Measurements from ENCODE around the gene FGF18. TPM values are rescaled to one million over a fixed set of nuclear protein-coding genes. Genes with fewer than 3 reads are reported as not detected.

The FGF18 gene
- total RNA-seq, 3 donors from 2014 or later: 0.37 to 1.3 (median 1.0) TPM

GRCh38 chr5:171476701-171477100, 57.3 kb downstream of the FGF18 start:
- H3K4me1 Mint-ChIP-seq (ENCODE audit: low read depth): peaks cover 3% of the 10 kb centered on the region
- no peaks in the 10 kb centered on the region for H3K9me3 Mint-ChIP-seq
- peaks cover 3% of the 10 kb centered on the region for H3K27me3 Mint-ChIP-seq (ENCODE audit: low read depth)
- no peaks in the 10 kb centered on the region for H3K36me3 Mint-ChIP-seq (ENCODE audit: insufficient read depth)
- ATAC-seq: no peak
- DNase-seq: no peak
- no peak overlapping the region for H3K4me3 Mint-ChIP-seq

- Mint-ChIP-seq H3K4me1 (ENCODE audit: low read depth) (peaks cover 3% of the 10 kb centered on the region), H3K4me3 (no peak overlapping the region), H3K27me3 (ENCODE audit: low read depth) (peaks cover 3% of the 10 kb centered on the region), H3K9me3 (no peaks in the 10 kb centered on the region), H3K36me3 (ENCODE audit: insufficient read depth) (no peaks in the 10 kb centered on the region)
- DNase-seq (no peak), ATAC-seq (no peak)
Measured at GRCh38 chr5:171477101-171477500, 57.7 kb downstream of the FGF18 start.

GRCh38 chr5:171477666-171478065, 58.2 kb downstream of the FGF18 start:
- DNase-seq (no peak), ATAC-seq (no peak)
- no peak overlapping the region for H3K4me3 Mint-ChIP-seq
- H3K27me3 Mint-ChIP-seq (ENCODE audit: low read depth): peaks cover 3% of the 10 kb centered on the region
- no peaks in the 10 kb centered on the region for H3K9me3 Mint-ChIP-seq
- no peaks in the 10 kb centered on the region for H3K36me3 Mint-ChIP-seq (ENCODE audit: insufficient read depth)
- H3K4me1 Mint-ChIP-seq (ENCODE audit: low read depth): peaks cover 3% of the 10 kb centered on the region

GRCh38 chr5:171478946-171479775, 59.7 kb downstream of the FGF18 start:
- H3K27me3 Mint-ChIP-seq (ENCODE audit: low read depth): peaks cover 4% of the 10 kb centered on the region
- no peaks in the 10 kb centered on the region for H3K9me3 Mint-ChIP-seq
- H3K36me3 Mint-ChIP-seq (ENCODE audit: insufficient read depth): no peaks in the 10 kb centered on the region
- DNase-seq: no peak
- H3K4me1 Mint-ChIP-seq (ENCODE audit: low read depth): peaks cover 3% of the 10 kb centered on the region
- no peak for ATAC-seq
- H3K4me3 Mint-ChIP-seq: no peak overlapping the region

GRCh38 chr5:171479776-171480125, 60.3 kb downstream of the FGF18 start:
- no peak overlapping the region for H3K4me3 Mint-ChIP-seq
- no peak for ATAC-seq
- no peaks in the 10 kb centered on the region for H3K9me3 Mint-ChIP-seq
- peaks cover 6% of the 10 kb centered on the region for H3K27me3 Mint-ChIP-seq (ENCODE audit: low read depth)
- no peaks in the 10 kb centered on the region for H3K36me3 Mint-ChIP-seq (ENCODE audit: insufficient read depth)
- DNase-seq: no peak
- peaks cover 3% of the 10 kb centered on the region for H3K4me1 Mint-ChIP-seq (ENCODE audit: low read depth)

- peaks cover 6% of the 10 kb centered on the region for H3K27me3 Mint-ChIP-seq (ENCODE audit: low read depth)
- no peak overlapping the region for H3K4me3 Mint-ChIP-seq
- peaks cover 3% of the 10 kb centered on the region for H3K4me1 Mint-ChIP-seq (ENCODE audit: low read depth)
Measured at GRCh38 chr5:171480239-171480638, 60.8 kb downstream of the FGF18 start.

GRCh38 chr5:171481571-171482433, 62.4 kb downstream of the FGF18 start:
- no peak overlapping the region for H3K4me3 Mint-ChIP-seq
- peaks cover 3% of the 10 kb centered on the region for H3K4me1 Mint-ChIP-seq (ENCODE audit: low read depth)
- peaks cover 6% of the 10 kb centered on the region for H3K27me3 Mint-ChIP-seq (ENCODE audit: low read depth)
- H3K9me3 Mint-ChIP-seq: no peaks in the 10 kb centered on the region
- DNase-seq (no peak), ATAC-seq (no peak)
- no peaks in the 10 kb centered on the region for H3K36me3 Mint-ChIP-seq (ENCODE audit: insufficient read depth)

More at GRCh38 chr5:171480239-171480638, 60.8 kb downstream of the FGF18 start:
- no peak for DNase-seq
- H3K36me3 Mint-ChIP-seq (ENCODE audit: insufficient read depth): no peaks in the 10 kb centered on the region
- ATAC-seq: no peak
- H3K9me3 Mint-ChIP-seq: no peaks in the 10 kb centered on the region

GRCh38 chr5:171482434-171482730, 62.9 kb downstream of the FGF18 start:
- no peaks in the 10 kb centered on the region for H3K36me3 Mint-ChIP-seq (ENCODE audit: insufficient read depth)
- H3K27me3 Mint-ChIP-seq (ENCODE audit: low read depth): peaks cover 6% of the 10 kb centered on the region
- no peak overlapping the region for H3K4me3 Mint-ChIP-seq
- DNase-seq: no peak
- H3K9me3 Mint-ChIP-seq: no peaks in the 10 kb centered on the region
- ATAC-seq: no peak
- H3K4me1 Mint-ChIP-seq (ENCODE audit: low read depth): peaks cover 3% of the 10 kb centered on the region

GRCh38 chr5:171483551-171484135, 64.2 kb downstream of the FGF18 start:
- no peaks in the 10 kb centered on the region for H3K36me3 Mint-ChIP-seq (ENCODE audit: insufficient read depth)
- H3K4me3 Mint-ChIP-seq: no peak overlapping the region
- no peaks in the 10 kb centered on the region for H3K9me3 Mint-ChIP-seq

GRCh38 chr5:171484460-171484899, 65.0 kb downstream of the FGF18 start:
- ATAC-seq (peak; percentile 52 to 62), DNase-seq (peak; percentile 53)
- Mint-ChIP-seq H3K4me1 (ENCODE audit: low read depth) (peaks cover 3% of the 10 kb centered on the region), H3K36me3 (ENCODE audit: insufficient read depth) (no peaks in the 10 kb centered on the region), H3K27me3 (ENCODE audit: low read depth) (peaks cover 6% of the 10 kb centered on the region), H3K9me3 (no peaks in the 10 kb centered on the region), H3K4me3 (no peak overlapping the region)

More at GRCh38 chr5:171483551-171484135, 64.2 kb downstream of the FGF18 start:
- Mint-ChIP-seq H3K27me3 (ENCODE audit: low read depth) (peaks cover 6% of the 10 kb centered on the region), H3K4me1 (ENCODE audit: low read depth) (peaks cover 3% of the 10 kb centered on the region)
- ATAC-seq (no peak), DNase-seq (no peak)

GRCh38 chr5:171485668-171486067, 66.2 kb downstream of the FGF18 start:
- H3K4me3 Mint-ChIP-seq: no peak overlapping the region

GRCh38 chr5:171486613-171487012, 67.2 kb downstream of the FGF18 start:
- Mint-ChIP-seq H3K36me3 (ENCODE audit: insufficient read depth) (no peaks in the 10 kb centered on the region), H3K4me1 (ENCODE audit: low read depth) (no peaks in the 10 kb centered on the region), H3K9me3 (no peaks in the 10 kb centered on the region), H3K27me3 (ENCODE audit: low read depth) (peaks cover 3% of the 10 kb centered on the region), H3K4me3 (no peak overlapping the region)
- DNase-seq (no peak), ATAC-seq (no peak)

More at GRCh38 chr5:171485668-171486067, 66.2 kb downstream of the FGF18 start:
- peaks cover 3% of the 10 kb centered on the region for H3K27me3 Mint-ChIP-seq (ENCODE audit: low read depth)
- H3K4me1 Mint-ChIP-seq (ENCODE audit: low read depth): no peaks in the 10 kb centered on the region
- no peaks in the 10 kb centered on the region for H3K36me3 Mint-ChIP-seq (ENCODE audit: insufficient read depth)
- no peaks in the 10 kb centered on the region for H3K9me3 Mint-ChIP-seq
- DNase-seq (no peak), ATAC-seq (no peak)

GRCh38 chr5:171488876-171489275, 69.4 kb downstream of the FGF18 start:
- no peak overlapping the region for H3K4me3 Mint-ChIP-seq
- ATAC-seq (no peak), DNase-seq (no peak)
- H3K27me3 Mint-ChIP-seq (ENCODE audit: low read depth): peaks cover 5% of the 10 kb centered on the region
- no peaks in the 10 kb centered on the region for H3K4me1 Mint-ChIP-seq (ENCODE audit: low read depth)
- no peaks in the 10 kb centered on the region for H3K9me3 Mint-ChIP-seq
- H3K36me3 Mint-ChIP-seq (ENCODE audit: insufficient read depth): no peaks in the 10 kb centered on the region

GRCh38 chr5:171492781-171493180, 73.3 kb downstream of the FGF18 start:
- DNase-seq: no peak
- H3K36me3 Mint-ChIP-seq (ENCODE audit: insufficient read depth): no peaks in the 10 kb centered on the region

More at GRCh38 chr5:171492781-171493180, 73.3 kb downstream of the FGF18 start:
- H3K4me3 Mint-ChIP-seq: no peak overlapping the region
- H3K9me3 Mint-ChIP-seq: no peaks in the 10 kb centered on the region
- no peak for ATAC-seq
- peaks cover 2% of the 10 kb centered on the region for H3K27me3 Mint-ChIP-seq (ENCODE audit: low read depth)
- H3K4me1 Mint-ChIP-seq (ENCODE audit: low read depth): no peaks in the 10 kb centered on the region

All from activated T-cell treated with anti-CD3 and anti-CD28 coated beads, Interleukin-2, amount 50 U/mL, for 4 hours (primary cell).